Endothelial cell of hepatic sinusoid (primary cell): ENCODE data around the gene FBXW4.

ENCODE experiments used
- in situ Hi-C: cut with HindIII; loops from 2 replicates; pipeline ENCODE4 v1.10.0; 2017; ENCODE audit warnings: low sequenced_read_pairs

FBXW4 gene

DNA sequence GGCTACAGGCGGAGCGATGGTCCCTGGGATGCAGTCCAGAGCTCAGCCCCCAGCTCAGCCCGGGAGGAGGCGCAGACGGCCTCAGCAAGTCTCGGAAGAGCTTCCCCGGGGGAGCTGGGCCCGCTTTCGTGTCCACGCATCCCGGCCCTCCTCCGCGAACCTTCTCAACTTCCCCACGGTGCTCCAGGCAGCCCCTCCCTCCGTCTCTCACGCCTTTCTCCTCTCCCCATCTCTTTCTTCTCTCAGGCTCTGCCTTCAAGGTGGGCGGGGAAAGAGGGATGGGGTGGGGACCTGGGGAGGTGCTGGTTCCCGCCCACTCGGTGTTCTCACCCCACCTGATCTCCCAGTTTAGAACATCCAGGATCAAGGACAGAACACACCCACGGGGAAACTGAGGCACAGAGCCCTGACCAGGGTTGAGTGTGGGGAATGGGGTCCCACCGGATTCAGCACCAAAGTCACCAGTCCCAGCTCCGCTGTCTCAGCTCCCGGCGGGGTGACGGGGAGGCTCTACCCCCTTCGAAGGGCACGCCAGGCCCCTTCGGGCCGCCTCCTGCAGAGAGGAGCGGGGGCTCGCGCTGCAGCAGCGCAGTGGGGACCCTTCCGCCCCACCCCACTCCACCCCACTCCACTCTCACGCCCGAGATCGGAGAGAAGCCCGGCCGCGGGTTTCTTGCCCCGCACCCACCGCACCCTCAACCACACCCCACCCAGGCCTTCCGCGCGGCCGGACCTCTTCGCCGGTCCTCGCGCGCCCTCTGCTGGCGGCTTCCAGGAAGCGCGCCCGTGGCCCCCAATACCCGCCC, 125.1 kb downstream of the FBXW4 start:
- in situ Hi-C loops: loop anchor here (10.0 kb wide), 1 partner anchor 295 kb away; no protein-coding TSS in a partner anchor

DNA sequence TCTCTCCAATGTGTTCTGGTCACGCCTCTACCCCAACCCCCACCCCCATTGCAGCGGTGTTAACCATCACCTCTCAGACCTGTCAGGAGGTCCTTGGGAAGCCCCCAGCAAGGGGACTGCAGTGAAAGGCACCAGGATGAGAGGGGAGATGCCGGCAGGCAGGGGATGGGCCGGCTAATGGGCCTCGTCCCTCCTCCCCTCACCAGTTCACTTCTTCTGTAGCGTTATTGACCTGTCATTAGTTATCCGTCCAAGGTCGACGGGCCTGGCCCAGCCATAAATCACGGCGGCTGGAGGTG, 125.7 kb downstream of the FBXW4 start:
- in situ Hi-C loops: loop anchor here (10.0 kb wide), 1 partner anchor 294 kb away; no protein-coding TSS in a partner anchor

DNA sequence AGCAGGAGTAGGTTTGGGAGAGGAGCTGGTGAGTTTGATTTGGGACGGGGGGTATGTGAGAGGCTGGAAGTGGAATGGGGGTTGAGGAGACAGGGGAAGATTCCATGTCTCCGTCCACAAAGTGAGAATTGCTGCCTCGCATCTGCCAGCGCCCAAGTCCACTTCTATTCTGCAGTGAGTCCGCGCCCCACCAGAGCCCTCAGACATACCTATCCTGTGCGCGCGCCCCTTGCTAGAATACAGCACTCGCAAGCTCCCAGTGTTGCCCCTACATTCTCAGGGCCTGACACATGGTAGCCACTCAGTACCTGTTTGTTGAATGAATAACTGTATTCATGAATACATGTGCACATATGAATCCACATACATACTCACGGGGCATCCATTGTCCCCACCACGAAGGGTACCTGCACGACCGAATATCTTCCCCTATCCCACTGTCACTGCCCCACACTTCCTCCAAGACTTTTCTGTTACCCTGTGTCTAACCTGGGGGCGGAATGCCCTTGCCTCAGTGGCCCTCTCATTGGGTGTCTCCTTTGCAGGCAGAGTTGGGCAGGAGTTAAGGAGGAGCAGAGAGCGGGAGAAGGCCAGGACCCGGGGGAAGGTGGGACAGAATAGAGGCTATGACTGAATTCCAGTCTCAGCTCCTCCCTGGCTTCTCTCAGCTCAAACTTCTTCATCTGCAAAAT, 126.8 kb downstream of the FBXW4 start:
- in situ Hi-C loops: loop anchor here (10.0 kb wide), 1 partner anchor 293 kb away; no protein-coding TSS in a partner anchor

DNA sequence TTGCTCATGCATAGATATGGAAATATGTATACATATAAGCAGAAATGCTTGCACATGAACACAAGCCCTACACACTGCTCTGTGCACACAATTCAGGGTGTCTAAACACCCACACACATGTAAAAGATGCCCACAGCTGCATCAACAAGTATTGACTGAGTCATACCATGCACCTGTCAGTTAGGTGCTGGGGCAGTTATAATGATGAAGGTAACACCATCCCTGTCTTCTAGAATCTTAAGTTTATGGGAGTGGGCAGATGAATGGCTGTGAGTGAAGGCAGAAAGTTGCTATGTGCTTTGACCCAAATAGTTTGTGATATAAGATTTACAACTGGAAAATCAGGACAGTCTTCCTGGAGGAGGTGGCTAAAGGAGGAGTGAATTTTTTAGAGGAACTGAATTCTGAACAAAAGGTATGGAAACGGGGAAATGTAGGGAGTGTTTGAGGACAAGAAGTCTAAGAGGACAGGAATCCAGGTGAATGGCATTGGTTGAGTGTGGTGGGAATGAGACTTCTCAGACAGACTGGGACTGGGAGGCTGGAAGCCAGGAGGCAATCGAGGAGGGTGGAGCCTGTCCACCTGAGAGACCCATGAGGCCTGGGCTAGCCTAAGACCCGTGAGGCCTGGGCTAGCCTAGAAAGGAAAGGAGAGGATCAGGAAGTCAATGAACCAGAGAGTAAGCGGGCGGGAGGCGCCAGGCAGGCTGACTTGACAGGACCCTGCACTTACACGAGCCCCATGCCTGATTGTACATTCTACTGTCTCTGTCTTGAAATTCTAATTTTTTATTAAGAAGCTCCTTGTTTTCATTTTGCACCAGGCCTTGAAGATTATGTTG, 127.6 kb downstream of the FBXW4 start:
- in situ Hi-C loops: loop anchor here (10.0 kb wide), 1 partner anchor 293 kb away; no protein-coding TSS in a partner anchor

DNA sequence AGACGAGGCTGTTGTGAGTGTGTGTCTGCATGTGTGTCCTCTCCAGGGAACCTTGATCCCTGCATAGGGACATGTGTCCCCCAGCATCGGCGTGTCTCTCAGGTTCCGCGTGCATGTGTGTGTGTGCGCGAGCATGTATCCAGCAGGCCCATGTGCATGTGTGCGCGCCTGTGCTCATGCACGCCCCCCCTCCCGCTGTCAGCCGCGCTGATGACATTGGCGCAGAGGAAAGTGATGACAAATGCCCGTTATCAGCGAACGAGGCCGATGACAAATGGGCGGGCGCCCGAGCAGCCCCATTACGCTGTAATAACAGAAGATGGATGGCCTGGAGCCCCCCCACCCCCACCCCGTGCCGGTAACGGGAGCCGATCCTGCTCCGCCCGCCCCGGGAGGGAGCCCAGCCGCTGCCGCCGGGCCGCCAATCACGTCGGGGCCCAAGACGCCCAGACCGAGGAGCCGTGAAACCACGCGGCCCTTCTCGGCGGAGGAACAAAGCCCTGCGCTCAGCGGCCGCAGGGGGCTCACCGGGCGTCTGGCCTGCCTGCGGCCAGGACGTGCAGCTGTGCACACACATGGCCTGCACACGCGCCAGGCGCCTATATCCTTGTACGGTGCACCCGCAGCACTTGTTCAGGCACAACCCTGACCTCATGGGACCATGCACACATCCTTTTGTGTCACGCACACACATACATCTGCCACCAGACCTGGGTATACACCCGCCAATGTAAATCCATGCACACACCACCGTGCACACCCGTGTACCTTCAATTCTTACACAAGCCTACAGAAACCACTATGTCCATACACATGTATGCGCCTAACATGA, 128.4 kb downstream of the FBXW4 start:
- in situ Hi-C loops: loop anchor here (10.0 kb wide), 1 partner anchor 292 kb away; no protein-coding TSS in a partner anchor

DNA sequence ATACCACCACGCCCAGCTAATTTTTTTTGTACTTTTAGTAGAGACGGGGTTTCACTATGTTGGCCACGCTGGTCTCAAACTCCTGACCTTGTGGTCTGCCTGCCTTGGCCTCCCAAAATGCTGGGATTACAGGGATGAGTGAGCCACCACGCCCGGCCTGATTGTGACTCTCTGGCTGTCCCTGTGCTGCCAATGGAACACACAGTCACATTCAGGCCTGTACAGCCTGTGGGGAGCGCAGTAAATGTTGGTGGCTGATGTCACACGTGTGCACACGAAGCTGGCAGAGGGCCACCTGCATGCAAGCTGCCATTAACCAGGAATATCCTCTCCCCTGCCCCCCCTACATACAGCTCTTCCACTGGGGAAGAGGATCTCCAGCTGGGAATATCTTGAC, 129.0 kb downstream of the FBXW4 start:
- in situ Hi-C loops: loop anchor here (10.0 kb wide), 1 partner anchor 291 kb away; no protein-coding TSS in a partner anchor

DNA sequence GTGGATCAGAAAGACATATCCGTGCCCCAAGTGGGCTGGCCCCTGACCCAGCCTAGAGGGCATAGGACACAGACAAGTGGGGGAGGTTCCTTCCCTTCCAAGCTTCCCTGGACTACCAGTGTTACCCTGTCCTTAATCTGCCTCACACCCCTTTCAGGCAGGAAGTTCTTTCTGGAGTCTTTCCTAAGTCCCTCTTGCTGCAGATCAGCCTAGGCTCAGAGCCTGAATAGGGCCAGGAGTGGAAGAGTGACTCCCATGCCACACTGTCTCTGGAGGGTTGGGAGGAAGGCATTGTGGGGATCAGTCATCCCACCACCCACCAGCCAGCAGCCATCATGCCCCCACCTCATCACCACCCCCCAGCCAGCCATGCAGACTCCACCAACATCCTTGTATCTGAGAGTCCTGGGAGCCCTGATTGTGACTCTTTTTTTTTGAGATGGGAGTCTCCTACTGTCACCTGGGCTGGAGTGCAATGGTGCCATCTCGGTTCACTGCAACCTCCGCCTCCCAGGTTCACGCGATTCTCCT, 129.5 kb downstream of the FBXW4 start:
- in situ Hi-C loops: loop anchor here (10.0 kb wide), 1 partner anchor 291 kb away; no protein-coding TSS in a partner anchor

DNA sequence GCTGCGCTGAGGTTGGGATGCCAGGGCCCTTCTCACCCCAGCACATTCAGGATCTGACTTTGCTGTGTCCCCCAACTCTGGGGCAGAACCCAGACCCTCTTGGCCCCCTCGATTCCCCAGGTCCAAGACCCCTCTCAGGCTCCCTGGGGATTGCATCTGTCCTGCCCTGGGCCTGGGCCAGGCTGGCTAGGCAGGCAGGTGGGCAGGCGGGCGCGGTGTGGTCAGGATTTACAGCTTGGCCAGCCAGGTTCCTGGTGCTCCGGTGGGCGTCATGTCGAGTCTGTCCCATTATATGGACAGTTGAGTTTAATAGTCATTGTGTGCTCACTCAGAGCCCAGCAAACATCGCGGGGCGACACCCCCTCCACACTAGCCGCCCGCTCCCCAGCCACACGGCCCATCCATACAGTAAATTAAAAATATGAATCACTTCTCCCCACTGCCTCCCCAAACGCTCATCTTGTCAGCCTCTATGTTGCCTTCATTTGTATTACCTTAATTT, 130.4 kb downstream of the FBXW4 start:
- in situ Hi-C loops: loop anchor here (10.0 kb wide), 1 partner anchor 290 kb away; no protein-coding TSS in a partner anchor

DNA sequence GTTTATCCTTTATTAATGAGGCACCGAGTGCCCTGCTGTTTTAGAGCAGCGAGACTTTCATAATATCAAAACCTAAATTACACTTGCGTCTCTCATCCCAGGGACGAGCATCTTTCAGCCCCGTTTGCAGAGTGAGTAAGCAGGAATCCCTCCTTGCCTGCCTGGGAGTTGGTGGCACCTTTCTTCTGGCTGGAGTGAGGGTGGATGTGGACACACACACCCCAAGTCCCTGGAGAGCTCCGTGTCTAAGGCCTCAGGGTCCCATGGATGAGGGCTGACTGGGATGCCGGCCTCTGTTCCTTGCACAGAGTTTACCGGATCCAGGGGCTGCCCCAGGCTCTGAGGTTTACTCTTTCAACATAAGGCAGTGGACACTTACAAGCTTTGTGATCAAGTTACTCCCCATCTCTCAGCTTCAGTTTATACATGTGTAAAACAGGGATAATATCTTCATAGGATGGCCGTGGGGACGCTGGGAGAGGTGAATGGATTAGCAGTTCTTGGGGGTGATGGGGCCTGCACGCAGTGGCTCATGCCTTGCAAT, 131.4 kb downstream of the FBXW4 start:
- in situ Hi-C loops: loop anchor here (10.0 kb wide), 1 partner anchor 289 kb away; no protein-coding TSS in a partner anchor

DNA sequence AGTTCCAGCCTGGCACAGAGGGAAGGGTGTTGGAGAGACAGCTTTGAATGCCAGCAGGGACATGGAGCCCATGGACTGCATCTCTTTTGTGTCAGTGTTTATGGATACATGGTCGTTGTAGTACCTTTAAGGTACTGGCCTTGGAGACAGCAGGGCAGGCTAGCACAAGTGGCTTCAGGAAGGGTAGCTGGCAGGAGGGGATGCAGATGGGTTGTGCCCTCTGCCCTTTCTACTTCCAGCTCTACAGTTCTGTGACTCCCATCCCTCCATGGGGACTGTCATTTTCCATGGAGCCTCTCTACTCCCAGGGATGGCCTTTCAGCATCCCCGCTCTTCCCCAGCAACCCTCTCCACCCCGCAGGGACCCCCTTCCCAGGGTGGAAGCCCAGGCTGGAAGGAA, 132.0 kb downstream of the FBXW4 start:
- in situ Hi-C loops: loop anchor here (10.0 kb wide), 1 partner anchor 288 kb away; no protein-coding TSS in a partner anchor

DNA sequence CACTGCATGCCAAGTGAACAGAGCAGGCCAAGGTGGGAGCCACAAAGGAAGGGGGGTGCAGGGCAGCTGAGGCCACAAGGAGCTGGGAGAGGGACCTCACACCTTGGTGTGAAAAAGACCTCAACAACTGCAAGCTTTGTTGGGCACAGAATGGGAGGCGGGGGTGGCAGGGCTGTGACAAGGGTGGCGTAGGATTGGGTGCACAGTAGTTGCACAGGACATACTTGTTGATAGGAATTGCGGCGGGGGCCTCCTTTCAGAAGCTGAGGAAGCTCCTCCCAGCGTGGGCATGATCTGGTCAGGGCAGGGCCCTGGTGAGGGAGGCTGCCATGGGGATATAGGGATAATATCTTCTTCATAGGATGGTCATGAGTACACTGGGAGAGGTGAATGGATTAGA, 132.7 kb downstream of the FBXW4 start:
- in situ Hi-C loops: loop anchor here (10.0 kb wide), 1 partner anchor 287 kb away; no protein-coding TSS in a partner anchor

DNA sequence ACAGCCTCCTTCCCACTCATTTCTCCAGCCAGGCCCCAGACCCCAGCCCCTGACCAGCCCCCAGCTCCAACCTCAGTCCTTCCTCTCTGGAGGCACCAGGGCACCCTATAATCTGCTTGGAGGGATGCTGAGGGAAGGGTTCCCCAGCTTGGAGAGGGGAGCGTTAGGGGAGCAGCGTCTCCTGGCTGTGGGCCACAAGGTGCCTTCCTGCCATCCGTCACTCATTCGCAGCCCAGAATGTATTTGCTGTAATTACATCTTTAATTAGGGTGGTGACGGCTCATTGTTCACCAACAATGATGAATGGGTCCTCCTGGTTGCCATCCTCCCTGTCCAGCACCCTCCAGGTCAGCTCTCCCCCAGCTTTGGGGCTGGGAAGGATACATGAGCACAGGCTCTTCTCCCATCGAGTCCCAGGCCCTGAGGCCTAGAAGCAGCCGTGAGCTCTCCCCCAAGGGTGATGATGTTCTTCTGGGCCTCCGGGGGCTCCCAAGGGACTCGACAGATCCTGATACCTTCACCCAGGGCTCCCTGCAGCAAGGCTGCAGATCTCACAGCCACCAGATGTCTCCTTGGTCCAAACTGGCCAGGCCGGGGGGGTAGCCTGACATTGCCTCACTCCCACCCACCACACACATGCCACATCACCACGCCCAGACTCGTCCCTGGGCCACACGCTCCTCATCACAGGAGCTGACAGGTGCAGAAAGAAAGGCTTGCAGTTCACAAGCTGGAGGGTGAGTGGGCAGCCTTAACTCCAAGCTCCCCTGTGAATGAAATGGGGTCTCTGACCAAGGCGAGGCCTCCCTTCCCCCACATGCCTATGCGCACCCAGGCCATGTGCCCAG, 133.7 kb downstream of the FBXW4 start:
- in situ Hi-C loops: loop anchor here (10.0 kb wide), 1 partner anchor 286 kb away; no protein-coding TSS in a partner anchor
